SK-N-MC (cell line): ENCODE measurements around the gene RAB30.

ENCODE experiments used
- EZH2 ChIP-seq: fragments of 200-600 bp; sonication (generic); IDR thresholded peaks from one replicate; pipeline ENCODE4 v1.6.1; 2017; ENCODE audit warnings: antibody characterized with exemption
- POLR2AphosphoS5 ChIP-seq: IDR thresholded peaks from 2 replicates; pipeline ENCODE4 v1.6.1; 2012; ENCODE audit warnings: mild to moderate bottlenecking, low read depth, low read length, borderline replicate concordance

DNA sequence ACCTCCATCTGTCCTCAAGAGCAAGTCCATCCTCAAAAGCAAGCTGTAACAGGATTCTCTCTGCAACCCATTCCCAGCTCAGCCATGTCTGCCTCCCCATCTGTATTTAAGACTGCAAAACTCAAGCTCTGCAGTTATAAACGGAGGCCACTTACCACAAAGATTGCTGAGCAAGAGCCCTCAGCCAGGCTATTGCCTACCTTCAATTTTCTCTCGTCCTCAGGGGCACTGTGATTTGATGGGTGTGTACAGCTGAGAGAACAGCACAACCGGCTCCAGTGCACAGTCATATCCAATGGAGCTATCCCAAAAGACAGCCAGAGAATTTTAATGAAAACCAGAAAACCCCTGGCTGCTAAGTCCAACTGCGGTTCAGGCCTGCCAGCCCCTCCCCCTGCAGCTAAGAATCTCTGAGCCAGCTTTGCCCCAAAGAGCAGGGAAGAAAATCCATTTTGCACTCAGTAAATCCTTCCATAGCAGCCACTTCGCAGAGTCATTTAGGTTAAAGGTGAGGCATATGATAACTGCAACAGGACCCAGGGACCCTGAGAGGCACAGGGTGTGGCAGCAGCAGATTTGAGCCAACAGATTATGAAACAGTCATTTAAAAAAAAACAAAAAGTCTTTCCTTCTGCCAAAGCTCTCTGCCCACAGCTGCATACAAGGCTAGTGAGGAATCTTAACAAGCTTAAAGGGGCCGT is 37.6 kb downstream of the RAB30 start:
- no peak for TF ChIP-seq EZH2
- TF ChIP-seq POLR2AphosphoS5 = no peak
